Mucosa of rectum (tissue), 2 donors: Measurements from ENCODE around the gene FSD2.
"Not testable (repeated sequence)": the region's sequence is repeated elsewhere in the genome, so short reads cannot be mapped to it uniquely, and the experiment has no call there.

Source experiments
- H3K27ac ChIP-seq, 2 donors: one replicate each; pipeline ENCODE4 v1.7.0; 2013; ENCODE audit warnings: inconsistent platforms in 2 of 2, low read depth in 2 of 2, low read length in 2 of 2
- H3K27me3 ChIP-seq, 2 donors: one replicate each; pipeline ENCODE4 v1.7.0; 2013; ENCODE audit warnings: low read length in 2 of 2; ENCODE audit not compliant: control insufficient read depth in 2 of 2, insufficient read depth in 2 of 2
- H3K36me3 ChIP-seq, 2 donors: one replicate each; pipeline ENCODE4 v1.7.0; 2013; ENCODE audit warnings: low read length in 2 of 2; ENCODE audit not compliant: control insufficient read depth in 2 of 2, insufficient read depth in 2 of 2
- H3K4me1 ChIP-seq, 2 donors: one replicate each; pipeline ENCODE4 v1.7.0; 2013; ENCODE audit warnings: low read length in 2 of 2, mild to moderate bottlenecking in 1 of 2; ENCODE audit not compliant: control insufficient read depth in 2 of 2, insufficient read depth in 2 of 2
- H3K4me3 ChIP-seq, 2 donors: one replicate each; pipeline ENCODE4 v1.7.0; 2013; ENCODE audit warnings: low read length in 2 of 2
- H3K9ac ChIP-seq, 2 donors: one replicate each; pipeline ENCODE4 v1.7.0; 2013; ENCODE audit warnings: low read length in 2 of 2, low read depth in 1 of 2, mild to moderate bottlenecking in 1 of 2
- H3K9me3 ChIP-seq, 2 donors: one replicate each; pipeline ENCODE4 v1.7.0; 2013; ENCODE audit warnings: low read length in 2 of 2; ENCODE audit not compliant: control insufficient read depth in 2 of 2
- donor health status: healthy.
- donor health status: Normal muscosa, but diverticular disease.

The FSD2 gene

GRCh38 chr15:82831894-82832600 lies 26.2 kb upstream of the FSD2 start:
- no peak overlapping the region for H3K9ac ChIP-seq
- H3K4me3 ChIP-seq, result no peak overlapping the region
- peaks cover 75 to 77% of the 10 kb centered on the region in 2 donors for H3K36me3 ChIP-seq
- no peaks in the 10 kb centered on the region for H3K9me3 ChIP-seq
- no peaks in the 10 kb centered on the region for H3K4me1 ChIP-seq
- H3K27me3 ChIP-seq, result no peaks in the 10 kb centered on the region
- no peak overlapping the region for H3K27ac ChIP-seq

- Histone ChIP-seq H3K36me3 (peaks cover 76 to 79% of the 10 kb centered on the region in 2 donors), H3K9me3 (no peaks in the 10 kb centered on the region), H3K27me3 (no peaks in the 10 kb centered on the region), H3K9ac (no peak overlapping the region), H3K4me1 (no peaks in the 10 kb centered on the region), H3K27ac (no peak overlapping the region), H3K4me3 (no peak overlapping the region)
Measured at GRCh38 chr15:82830427-82831173, 24.7 kb upstream of the FSD2 start.

GRCh38 chr15:82829234-82829633 lies 23.4 kb upstream of the FSD2 start:
- Histone ChIP-seq H3K27ac (no peak overlapping the region), H3K9ac (no peak overlapping the region), H3K4me3 (no peak overlapping the region), H3K9me3 (no peaks in the 10 kb centered on the region), H3K27me3 (no peaks in the 10 kb centered on the region), H3K36me3 (peaks cover 71 to 74% of the 10 kb centered on the region in 2 donors), H3K4me1 (no peaks in the 10 kb centered on the region)

- Histone ChIP-seq H3K27ac (no peak overlapping the region), H3K4me3 (no peak overlapping the region), H3K9me3 (no peaks in the 10 kb centered on the region), H3K36me3 (peaks cover 65 to 75% of the 10 kb centered on the region in 2 donors), H3K9ac (no peak overlapping the region), H3K4me1 (no peaks in the 10 kb centered on the region), H3K27me3 (no peaks in the 10 kb centered on the region)
Measured at GRCh38 chr15:82828075-82828474, 22.2 kb upstream of the FSD2 start.

- H3K9ac ChIP-seq, result no peak overlapping the region
- peaks cover 32 to 66% of the 10 kb centered on the region in 2 donors for H3K36me3 ChIP-seq
- no peaks in the 10 kb centered on the region for H3K4me1 ChIP-seq
- H3K9me3 ChIP-seq, result no peaks in the 10 kb centered on the region
- H3K27me3 ChIP-seq, result no peaks in the 10 kb centered on the region
- H3K4me3 ChIP-seq, result no peak overlapping the region
- H3K27ac ChIP-seq, result no peak overlapping the region
Measured at GRCh38 chr15:82823049-82823448, 17.2 kb upstream of the FSD2 start.

GRCh38 chr15:82821851-82822250 lies 16.0 kb upstream of the FSD2 start:
- not testable (repeated sequence) for H3K9ac ChIP-seq, H3K27me3 ChIP-seq, H3K9me3 ChIP-seq, H3K27ac ChIP-seq, H3K4me3 ChIP-seq, H3K4me1 ChIP-seq
- H3K36me3 ChIP-seq, result peaks cover 34 to 68% of the 10 kb centered on the region in 2 donors

GRCh38 chr15:82821396-82821795 lies 15.5 kb upstream of the FSD2 start:
- peaks cover 34 to 69% of the 10 kb centered on the region in 2 donors for H3K36me3 ChIP-seq

GRCh38 chr15:82820128-82820527 lies 14.3 kb upstream of the FSD2 start:
- no peaks in the 10 kb centered on the region for H3K4me1 ChIP-seq
- H3K9me3 ChIP-seq, result no peaks in the 10 kb centered on the region
- H3K36me3 ChIP-seq, result peaks cover 35 to 63% of the 10 kb centered on the region in 2 donors
- H3K27me3 ChIP-seq, result no peaks in the 10 kb centered on the region
- H3K9ac ChIP-seq, result no peak overlapping the region
- H3K4me3 ChIP-seq, result no peak overlapping the region
- no peak overlapping the region for H3K27ac ChIP-seq

More at GRCh38 chr15:82821396-82821795, 15.5 kb upstream of the FSD2 start:
- H3K4me1 ChIP-seq, H3K9ac ChIP-seq, H3K9me3 ChIP-seq, H3K27me3 ChIP-seq, H3K4me3 ChIP-seq, H3K27ac ChIP-seq: not testable (repeated sequence)

GRCh38 chr15:82812994-82813393 lies 7.1 kb upstream of the FSD2 start:
- H3K4me1 ChIP-seq, result peaks cover 13 to 15% of the 10 kb centered on the region in 2 donors
- H3K9me3 ChIP-seq, result no peaks in the 10 kb centered on the region
- H3K27ac ChIP-seq, result no peak overlapping the region
- peaks cover 24 to 25% of the 10 kb centered on the region in 2 donors for H3K36me3 ChIP-seq
- H3K9ac ChIP-seq, result no peak overlapping the region
- H3K27me3 ChIP-seq, result no peaks in the 10 kb centered on the region
- no peak overlapping the region for H3K4me3 ChIP-seq

- Histone ChIP-seq H3K4me1 (peaks cover 13 to 15% of the 10 kb centered on the region in 2 donors), H3K9me3 (no peaks in the 10 kb centered on the region), H3K27ac (peak overlapping the region; percentile 99 to 100), H3K4me3 (peak overlapping the region; percentile 89 to 95), H3K36me3 (peaks cover 8 to 15% of the 10 kb centered on the region in 2 donors), H3K9ac (peak overlapping the region; percentile 95 to 99), H3K27me3 (no peaks in the 10 kb centered on the region)
Measured at GRCh38 chr15:82810890-82811426, 5.1 kb upstream of the FSD2 start.
